Stimulated activated CD8-positive, alpha-beta memory T cell treated with anti-CD3 and anti-CD28 coated beads, Interleukin-15, amount 100 ng/mL, for 24 hours (primary cell): ENCODE measurements around the gene FUT8.
"Not testable (repeated sequence)": the region's sequence is repeated elsewhere in the genome, so short reads cannot be mapped to it uniquely, and the experiment has no call there.

Experiments used
- DNase-seq: peaks from one replicate; pipeline ENCODE4 v3.0.0-alpha.2; 2020; ENCODE audit warnings: low read depth

The FUT8 gene

DNA sequence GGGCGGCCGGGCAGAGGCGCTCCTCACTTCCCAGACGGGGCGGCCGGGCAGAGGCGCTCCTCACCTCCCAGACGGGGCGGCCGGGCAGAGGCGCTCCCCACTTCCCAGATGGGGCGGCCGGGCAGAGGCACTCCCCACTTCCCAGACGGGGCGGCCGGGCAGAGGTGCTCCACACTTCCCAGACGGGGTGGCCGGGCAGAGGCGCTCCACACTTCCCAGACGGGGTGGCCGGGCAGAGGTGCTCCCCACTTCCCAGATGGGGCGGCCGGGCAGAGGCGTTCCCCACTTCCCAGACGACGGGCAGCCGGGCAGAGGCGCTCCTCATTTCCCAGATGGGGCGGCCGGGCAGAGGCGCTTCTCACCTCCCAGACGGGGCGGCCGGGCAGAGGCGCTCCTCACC, 304.3 kb downstream of the FUT8 start:
- DNase-seq, result not testable (repeated sequence)

DNA sequence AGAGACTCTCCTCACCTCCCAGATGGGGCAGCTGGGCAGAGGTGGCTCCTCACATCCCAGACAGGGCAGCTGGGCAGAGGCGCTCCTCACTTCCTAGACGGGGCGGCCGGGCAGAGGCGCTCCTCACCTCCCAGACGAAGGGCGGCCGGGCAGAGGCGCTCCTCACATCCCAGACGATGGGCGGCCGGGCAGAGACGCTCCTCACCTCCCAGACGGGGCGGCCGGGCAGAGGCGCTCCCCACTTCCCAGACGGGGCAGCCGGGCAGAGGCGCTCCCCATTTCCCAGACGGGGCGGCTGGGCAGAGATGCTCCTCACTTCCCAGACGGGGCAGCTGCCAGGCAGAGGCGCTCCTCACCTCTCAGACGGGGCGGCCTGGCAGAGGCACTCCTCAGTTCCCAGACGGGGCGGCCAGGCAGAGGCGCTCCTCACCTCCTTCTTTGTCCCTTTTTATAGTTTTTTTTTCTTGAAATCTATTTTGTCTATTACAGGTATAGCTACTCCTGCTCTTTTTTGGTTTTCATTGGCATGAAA, 304.9 kb downstream of the FUT8 start:
- DNase-seq, result not testable (repeated sequence)

DNA sequence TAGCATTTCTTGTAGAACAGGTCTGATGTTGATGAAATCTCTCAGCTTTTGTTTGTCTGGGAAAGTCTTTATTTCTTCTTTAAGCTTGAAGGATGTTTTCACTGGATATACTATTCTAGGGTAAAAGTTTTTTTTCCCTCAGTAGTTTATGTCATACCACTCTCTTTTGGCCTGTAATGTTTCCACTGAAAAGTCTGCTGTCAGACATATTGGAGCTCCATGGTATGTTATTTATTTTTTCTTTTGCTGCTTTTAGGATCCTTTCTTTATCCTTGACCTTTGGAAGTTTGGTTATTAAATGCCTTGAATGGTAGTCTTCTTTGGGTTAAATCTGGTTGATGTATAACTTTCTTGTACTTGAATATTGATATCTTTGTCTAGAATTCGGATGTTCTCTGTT, 306.1 kb downstream of the FUT8 start:
- no peak for DNase-seq

DNA sequence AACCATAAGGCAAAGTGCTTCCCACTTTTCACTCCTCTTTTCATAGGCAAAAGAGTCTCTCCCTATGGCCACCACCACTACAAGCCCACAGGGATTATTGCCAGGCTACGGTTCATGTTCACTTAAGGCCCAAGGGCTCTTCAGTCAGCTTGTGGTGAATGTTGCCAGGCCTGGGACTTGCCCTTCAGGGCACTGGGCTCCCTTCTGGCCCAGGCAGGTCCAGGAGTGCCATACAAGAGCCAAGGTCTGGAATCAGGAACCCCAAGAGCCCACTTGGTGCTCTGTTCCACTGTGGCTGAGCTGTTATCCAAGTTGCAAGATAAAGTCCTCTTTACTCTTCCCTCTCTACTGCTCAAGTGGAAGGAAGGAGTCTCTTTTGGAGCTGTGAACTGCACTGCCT, 307.6 kb downstream of the FUT8 start:
- no peak for DNase-seq

DNA sequence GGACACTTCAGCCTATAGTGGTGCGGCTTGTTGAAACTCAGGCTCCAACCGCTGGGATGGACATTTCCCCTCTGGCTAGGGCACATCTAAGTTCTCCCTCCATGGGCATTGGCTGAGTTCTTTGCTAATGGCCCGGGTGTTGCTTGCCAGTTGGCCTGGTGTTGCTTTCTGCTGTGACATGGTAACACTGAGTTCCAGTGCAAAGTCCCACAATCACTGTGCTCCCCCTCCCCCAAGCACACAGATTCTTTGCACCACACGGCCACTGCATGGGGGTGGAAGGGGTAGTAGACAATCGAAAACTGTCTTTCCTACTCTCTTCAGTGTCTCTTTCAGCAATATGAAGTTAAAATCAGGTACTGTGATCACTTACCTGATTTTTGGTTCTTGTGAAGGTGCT, 308.2 kb downstream of the FUT8 start:
- DNase-seq, result no peak

DNA sequence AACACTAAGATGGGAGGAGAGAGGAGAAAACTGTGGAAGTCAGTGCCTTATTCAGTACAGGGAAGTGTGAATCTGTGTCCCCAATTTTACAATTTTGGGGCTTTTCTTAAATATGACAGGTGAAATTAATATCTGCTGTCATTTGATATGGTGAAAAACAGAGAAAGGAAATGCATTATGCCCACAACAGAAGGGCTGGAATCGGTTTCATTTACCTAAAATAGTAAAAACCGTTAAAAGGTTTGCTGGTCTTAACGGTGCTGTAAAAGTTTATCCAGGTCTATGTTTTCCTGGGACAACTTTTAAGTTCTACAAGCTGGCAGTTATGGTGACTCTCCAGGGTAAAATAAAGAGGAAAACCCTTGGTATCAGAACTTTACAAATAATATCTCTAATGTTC, 310.8 kb downstream of the FUT8 start:
- no peak for DNase-seq

DNA sequence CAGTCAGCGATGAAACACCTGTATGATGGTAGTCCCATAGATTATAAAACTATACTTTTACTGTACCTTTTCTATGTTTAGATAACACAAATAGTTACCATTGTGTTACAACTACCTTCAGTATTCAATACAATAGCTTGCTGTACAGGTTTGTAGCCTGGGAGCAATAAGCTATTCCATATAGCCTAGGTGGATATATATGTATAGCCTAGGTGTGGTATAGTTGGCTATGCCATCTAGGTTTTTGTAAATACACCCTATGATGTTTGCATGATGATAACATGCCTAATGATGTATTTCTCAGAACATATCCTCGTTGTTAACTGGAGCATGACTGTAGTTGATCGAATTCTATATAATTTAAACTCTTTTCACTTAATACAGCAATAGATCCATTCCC, 316.1 kb downstream of the FUT8 start:
- no peak for DNase-seq

DNA sequence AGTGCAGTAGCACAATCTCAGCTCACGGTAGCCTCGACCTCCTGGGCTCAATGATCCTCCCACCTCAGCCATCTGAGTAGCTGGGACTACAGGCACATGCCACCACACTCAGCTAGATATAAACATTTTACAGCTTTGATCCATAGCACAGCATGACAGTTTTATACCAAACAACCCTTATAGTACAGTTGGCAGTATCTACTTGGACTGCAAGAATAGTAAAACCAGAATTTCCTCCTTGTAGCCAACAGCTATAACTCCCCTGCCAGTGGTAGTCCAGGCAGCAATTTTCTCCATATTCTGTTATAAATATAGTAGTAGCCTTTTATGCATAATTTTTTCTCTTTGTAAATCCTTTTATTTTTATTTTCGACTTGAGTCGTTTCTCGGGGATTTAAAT, 317.0 kb downstream of the FUT8 start:
- DNase-seq, result no peak

DNA sequence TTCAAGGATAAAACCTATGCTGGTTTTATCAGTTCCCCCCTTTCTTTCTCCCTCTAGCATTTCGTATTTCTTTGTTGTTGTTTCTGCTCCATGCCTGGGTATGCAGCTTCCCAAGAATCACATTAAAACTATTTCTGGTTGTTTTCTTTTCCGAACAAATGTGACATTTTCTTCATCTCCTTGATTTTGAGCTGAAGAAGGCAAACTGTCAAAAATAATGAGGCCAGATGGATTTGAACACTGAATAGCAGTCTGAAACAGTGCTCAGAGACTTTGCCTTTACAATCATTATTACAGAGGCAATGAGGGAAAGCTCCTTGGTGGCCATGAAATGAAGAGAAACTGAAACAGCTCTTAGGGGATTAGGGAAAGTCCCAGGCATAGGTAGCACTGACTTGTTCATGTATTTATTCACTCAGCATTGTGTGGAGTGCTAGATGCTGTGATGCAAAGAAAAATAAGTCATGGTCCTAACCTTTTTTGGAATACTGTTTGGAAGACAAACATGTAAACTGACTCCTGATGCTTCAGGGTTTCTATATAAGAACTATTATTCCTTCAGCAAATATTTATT, 319.5 kb downstream of the FUT8 start:
- DNase-seq, result no peak

DNA sequence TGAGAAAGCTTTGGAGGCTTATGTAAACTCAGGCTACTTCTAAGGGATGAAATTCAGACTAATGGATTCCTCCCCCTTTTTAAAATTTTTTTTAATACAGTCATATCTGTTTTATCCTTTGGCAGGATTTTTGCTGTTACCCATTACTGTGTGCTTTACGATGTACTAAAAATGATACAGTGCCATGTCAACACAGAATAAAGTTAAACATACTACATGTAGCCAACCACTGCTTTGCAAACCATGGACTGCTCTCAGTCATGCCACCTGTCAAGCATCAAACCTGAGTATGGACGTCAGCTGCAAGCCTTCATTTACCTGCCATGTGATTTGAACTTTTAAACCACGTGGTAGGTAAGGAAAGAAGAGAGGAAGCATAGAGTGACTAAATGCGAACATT, 325.8 kb downstream of the FUT8 start:
- no peak for DNase-seq

DNA sequence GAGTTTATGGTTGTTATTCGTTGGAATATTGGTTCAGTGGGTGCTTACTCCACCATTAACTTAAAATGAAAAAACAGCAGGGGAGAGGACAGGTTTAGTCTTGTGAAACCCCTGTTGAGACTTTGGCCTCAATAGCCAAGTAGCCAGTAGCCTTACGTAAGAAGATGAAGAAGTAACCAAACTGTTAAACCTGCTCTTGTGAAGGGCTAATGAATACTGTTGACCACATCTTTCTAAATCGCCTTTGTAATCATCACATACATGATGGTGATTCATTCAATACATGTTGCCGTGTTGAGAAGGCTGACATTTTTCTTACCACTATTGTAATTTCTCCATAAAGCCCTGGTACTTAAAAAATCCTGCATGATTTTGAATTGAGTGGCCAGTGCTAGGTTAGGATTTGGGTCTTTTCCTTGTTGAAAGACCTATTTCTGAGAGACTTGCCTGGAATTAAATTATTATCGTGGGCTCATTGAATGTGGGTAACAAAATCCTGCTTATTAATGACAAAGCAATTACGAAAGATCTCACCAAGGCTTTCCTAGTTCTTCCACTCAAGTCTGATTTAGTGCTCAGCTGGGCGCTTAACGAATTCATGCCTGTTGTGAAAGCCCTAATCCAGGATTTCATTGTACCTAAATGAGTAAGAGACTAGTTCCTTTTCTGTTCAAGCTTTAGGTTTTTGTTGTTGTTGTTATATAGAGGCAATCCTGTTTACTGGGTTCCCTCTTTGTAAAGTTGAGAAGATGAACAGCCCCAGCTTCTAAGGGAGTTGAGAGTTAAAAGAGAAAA, 333.1 kb downstream of the FUT8 start:
- DNase-seq, result no peak

DNA sequence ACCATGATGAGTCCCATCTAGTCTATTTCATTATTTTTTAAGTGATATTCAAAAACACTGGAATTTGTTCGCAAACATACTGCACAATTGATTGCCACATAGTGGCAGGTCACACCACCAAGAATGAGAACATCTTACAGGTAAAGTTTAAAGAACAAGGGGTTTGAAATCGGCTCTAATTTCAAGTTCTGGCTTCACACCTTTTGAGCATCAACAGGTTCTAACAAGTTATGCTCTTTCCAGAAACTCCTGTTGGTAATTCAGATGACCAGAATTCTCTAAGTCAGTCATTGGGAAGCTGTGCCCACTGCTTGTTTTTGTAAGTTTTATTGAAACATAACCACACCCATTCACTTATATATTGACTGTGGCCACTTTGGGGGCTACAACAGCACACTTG, 336.3 kb downstream of the FUT8 start:
- DNase-seq, result no peak

DNA sequence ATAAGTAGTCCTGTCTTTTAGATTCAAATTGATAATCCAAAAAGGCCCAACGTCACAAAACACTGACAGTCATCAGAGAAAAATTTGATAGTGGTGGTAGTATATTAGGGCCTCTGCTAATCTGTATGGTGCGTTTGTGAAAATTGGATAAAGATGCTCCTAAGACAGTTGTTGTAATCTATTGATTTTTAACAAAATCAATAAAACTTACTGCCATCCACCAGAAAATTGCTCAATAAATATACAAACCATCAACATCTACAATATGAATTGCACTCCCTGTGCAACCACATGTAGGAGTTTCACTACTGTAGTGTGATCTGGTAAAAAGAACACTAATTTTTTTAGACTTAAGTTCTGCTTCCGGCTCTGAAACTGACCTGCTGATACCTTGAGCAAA, 336.8 kb downstream of the FUT8 start:
- DNase-seq, result no peak

DNA sequence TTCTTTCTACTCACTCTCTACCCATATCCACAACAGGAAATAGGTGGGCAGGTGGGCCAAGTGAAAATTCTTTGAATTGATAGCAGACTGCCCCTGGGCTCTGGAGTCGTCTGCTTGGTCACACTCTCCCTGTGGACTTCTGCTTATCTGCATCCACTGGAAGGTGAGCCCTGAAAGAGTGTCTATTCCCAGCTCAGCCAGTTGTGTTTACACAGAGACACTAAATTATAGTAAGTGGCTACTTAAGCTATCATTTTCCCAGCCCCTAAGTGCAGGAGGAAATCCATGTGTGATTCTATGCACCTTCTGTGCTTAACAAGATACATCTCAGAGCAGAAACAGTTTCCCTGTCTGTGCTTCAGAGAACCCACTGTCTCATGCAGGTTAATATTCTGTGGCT, 338.4 kb downstream of the FUT8 start:
- no peak for DNase-seq

DNA sequence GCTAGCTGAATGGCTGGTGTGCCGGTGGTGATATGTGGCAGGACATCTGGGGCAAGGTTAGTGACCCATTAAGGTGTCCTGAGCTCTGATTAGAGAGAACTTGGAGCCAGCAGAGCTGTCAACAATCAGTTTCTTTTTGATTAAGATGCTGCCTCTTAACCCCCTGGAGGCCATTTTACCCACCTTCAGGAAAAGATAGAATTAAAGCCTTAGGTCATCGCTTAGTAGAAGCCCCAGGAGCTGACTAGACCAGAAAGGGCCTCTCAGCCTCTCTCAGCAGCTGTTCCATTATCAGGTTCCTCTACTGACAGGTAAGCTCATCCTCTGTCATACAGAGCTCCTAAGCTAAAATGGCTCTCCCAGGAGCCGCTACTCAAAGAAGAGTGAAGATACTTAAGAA, 339.0 kb downstream of the FUT8 start:
- no peak for DNase-seq

DNA sequence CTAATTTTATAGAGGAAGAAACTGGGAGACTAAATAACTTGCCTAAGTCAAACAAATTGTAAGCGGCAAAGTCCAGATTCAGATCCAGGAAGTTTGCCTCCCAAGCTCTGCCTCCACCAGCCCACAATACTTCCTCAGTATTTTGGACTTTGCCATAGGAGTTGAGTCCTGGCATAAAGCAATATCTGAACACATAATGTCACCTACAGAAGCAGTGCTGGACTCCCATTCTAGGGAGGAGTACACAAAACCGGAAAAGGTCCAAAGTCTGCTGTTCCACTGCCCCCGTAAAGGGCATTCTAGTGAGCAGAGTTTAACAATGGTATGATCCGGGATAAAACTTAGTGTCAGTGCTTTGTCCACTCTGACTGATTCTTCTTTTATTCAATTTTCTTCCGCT, 340.5 kb downstream of the FUT8 start:
- no peak for DNase-seq

DNA sequence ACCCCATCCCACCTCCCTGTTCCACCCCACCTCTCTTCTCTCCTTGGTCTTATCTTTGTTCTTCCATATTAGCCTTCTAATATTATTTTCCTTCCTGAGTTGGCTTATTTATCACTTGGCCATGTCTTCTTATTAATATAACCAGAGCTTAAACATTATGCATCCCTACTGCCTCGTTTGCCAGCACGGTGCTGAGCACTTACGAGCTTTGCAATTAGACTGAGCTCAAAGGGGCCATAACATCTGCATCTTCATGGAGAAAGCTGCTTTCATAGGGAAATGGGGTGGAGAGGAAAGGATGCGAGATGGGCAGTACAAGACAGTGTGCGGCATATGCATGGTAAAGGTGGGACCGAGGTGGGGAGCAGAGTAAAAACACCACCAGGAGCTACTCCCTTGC, 342.8 kb downstream of the FUT8 start:
- no peak for DNase-seq

DNA sequence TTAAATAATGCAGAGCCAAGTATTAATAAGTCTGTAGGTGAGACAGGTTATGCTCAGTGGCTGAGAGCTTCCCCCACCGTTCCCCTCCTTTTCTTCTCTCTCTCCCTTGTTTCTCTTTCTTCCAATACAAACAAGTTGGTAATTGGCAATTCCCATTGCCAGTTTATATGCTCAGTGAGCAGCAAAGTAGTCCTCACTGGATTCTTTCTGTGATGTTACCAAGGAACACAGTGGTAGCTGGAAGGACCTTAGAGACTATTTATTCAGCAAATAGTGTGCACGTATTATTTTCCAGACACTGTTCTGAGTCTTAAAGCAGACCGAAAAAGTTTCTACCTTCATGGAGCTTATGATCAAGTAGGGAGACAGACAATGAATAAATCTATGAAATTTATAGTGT, 344.4 kb downstream of the FUT8 start:
- DNase-seq, result no peak

DNA sequence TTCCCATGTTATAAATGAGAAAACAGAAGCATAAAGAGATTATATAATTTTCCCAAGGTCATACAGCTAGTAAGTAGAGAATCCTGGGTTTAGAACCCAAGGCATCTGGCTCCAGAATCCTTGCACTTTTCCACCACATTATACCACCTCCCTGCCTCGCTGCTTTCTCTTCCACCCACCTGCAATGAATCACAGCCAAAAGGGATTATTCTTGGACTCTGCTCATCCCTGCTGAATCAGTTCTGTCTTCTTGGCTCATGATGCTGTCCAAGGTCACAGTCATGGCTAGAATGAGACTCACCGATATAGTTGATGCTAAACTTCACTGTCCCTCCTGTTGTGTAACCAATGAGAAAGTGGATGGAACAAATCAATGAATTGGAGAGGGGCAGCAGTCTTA, 356.6 kb downstream of the FUT8 start:
- DNase-seq, result no peak

DNA sequence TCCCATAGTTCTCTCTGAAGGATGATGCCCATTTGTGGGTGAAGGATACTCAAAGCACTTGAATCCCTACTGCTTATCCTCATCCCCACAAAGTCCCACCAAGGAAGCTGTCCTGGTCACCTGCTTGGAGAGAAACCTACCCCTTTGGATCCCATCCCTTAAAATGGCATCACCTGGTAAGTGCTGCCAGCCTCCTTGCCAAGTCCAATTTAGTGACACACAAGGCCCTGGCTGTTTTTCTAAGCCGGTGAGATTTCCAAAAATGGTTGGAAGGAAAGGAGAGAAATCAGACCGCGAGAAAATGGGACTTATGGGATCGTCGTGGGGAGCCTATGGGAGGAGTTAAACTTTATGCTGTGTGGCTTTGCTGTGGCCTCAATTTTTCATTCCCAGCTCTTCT, 358.2 kb downstream of the FUT8 start:
- no peak for DNase-seq

DNA sequence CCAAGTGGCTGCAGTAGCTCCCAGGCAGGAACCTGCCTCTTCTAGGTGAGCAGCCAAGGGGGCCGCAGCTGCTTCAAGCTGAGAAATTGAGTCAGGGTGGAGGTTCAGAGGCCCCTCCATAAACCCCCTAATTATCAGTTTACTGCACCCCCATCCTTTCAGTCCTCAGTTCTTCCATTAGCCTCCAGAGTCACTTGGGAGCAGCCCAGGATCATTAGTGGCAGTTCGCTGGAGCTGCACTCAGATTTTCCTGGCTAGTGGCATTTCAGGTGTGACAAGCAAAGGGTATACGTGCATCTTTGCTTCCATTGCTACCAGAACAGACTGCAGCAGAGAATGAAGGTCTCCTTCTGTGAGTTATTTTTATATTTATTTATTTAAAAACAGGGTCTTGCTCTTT, 358.7 kb downstream of the FUT8 start:
- DNase-seq, result no peak

DNA sequence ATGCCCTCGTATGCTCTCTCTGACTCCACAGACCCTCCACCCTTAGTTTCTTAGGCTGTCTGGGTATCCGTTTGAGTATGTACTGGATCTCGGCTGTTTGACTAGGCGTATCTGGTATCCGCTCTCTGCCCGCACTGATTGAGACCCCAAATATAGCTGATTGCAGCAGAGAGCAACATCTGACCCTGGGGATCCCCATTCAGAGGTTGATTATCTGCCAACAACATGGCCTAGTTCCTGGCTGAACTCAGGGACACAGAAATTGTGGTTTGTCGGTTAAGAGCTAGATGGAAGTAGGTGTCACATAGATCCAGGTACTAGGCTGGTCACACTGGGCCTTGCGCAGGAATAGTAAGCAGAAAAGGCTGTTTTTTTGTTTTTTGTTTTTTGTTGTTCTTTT, 359.9 kb downstream of the FUT8 start:
- no peak for DNase-seq

DNA sequence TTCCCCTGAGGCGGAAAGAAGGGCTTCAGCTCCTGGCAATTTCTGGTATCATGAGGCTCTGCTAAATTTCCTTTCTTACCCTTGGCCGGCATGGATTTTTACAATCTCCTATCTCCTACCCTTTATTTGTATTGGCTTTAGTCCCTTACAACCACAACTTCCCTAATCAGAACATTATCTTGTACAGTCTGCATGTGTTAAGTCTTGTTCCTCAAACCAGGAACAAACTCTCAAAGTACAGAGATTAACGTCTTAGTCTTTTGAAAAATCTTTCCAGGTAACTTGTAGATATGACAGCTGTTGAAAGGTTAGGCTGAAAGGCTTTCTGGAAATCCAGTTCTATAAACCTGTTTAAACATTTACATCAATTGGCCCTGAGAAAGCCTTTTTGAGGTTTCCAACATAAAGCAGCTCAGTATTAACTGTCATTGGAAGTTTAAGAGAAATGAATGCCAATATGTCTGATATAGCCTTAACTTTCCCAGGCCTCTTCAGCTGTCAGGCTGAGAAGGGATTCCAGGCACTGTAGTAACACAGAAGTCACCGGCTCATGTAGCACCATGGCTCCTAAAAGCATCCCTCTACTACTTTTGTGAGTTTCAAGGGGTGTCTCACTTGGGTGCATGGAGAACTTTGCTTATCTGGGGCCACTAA, 360.5 kb downstream of the FUT8 start:
- no peak for DNase-seq
